Putamen (tissue), 1 donor: ENCODE measurements around the gene PIK3AP1.
A peak's percentile ranks its signal among the peaks of the same experiment; 100 is the strongest.
"Not testable (repeated sequence)": the region's sequence is repeated elsewhere in the genome, so short reads cannot be mapped to it uniquely, and the experiment has no call there.

Experiments
- DNase-seq: peaks from one replicate; pipeline ENCODE4 v3.0.0-alpha.2; 2016; ENCODE audit warnings: low spot score

The PIK3AP1 gene

GRCh38 chr10:96696845-96697425 lies 23.4 kb downstream of the PIK3AP1 start:
- no peak for DNase-seq

GRCh38 chr10:96695975-96696634 lies 24.2 kb downstream of the PIK3AP1 start:
- no peak for DNase-seq

GRCh38 chr10:96695366-96695765 lies 24.9 kb downstream of the PIK3AP1 start:
- no peak for DNase-seq

GRCh38 chr10:96693431-96693830 lies 26.9 kb downstream of the PIK3AP1 start:
- no peak for DNase-seq

- no peak for DNase-seq
These were observed 27.9 kb downstream of the PIK3AP1 start for GRCh38 chr10:96692427-96692826.

GRCh38 chr10:96691761-96692160 lies 28.6 kb downstream of the PIK3AP1 start:
- DNase-seq = no peak

- DNase-seq = no peak
These were observed 29.3 kb downstream of the PIK3AP1 start for GRCh38 chr10:96690755-96691730.

- DNase-seq = no peak
These were observed 31.5 kb downstream of the PIK3AP1 start for GRCh38 chr10:96688789-96689188.

GRCh38 chr10:96687317-96688012 lies 32.8 kb downstream of the PIK3AP1 start:
- no peak for DNase-seq

- no peak for DNase-seq
These were observed 33.8 kb downstream of the PIK3AP1 start for GRCh38 chr10:96686514-96686913.

- no peak for DNase-seq
These were observed 35.0 kb downstream of the PIK3AP1 start for GRCh38 chr10:96685306-96685705.

GRCh38 chr10:96684826-96685225 lies 35.5 kb downstream of the PIK3AP1 start:
- no peak for DNase-seq

GRCh38 chr10:96683710-96684109 lies 36.6 kb downstream of the PIK3AP1 start:
- DNase-seq = no peak

- DNase-seq = no peak
These were observed 37.2 kb downstream of the PIK3AP1 start for GRCh38 chr10:96683065-96683464.

- DNase-seq = no peak
These were observed 38.8 kb downstream of the PIK3AP1 start for GRCh38 chr10:96681524-96681923.

- not testable (repeated sequence) for DNase-seq
These were observed 39.9 kb downstream of the PIK3AP1 start for GRCh38 chr10:96680463-96680862.

GRCh38 chr10:96678725-96679124 lies 41.6 kb downstream of the PIK3AP1 start:
- no peak for DNase-seq

- DNase-seq = no peak
These were observed 43.8 kb downstream of the PIK3AP1 start for GRCh38 chr10:96676272-96677112.

- no peak for DNase-seq
These were observed 44.5 kb downstream of the PIK3AP1 start for GRCh38 chr10:96675846-96676245.

GRCh38 chr10:96673318-96674099 lies 46.8 kb downstream of the PIK3AP1 start:
- DNase-seq = peak; percentile 13
